NCI-H1417 (cell line): Measurements from ENCODE around the gene RHOBTB3.

Source experiments
- DNase-seq, 3 experiments: peaks; one replicate each; lab custom pipeline; 2025; lab: John Stamatoyannopoulos, UW

The RHOBTB3 gene

GRCh38 chr5:95763941-95764340 lies 32.8 kb downstream of the RHOBTB3 start:
- DNase-seq = no peak

- no peak for DNase-seq
These were observed 37.6 kb downstream of the RHOBTB3 start for GRCh38 chr5:95768731-95769130.

- no peak for DNase-seq
These were observed 39.9 kb downstream of the RHOBTB3 start for GRCh38 chr5:95770830-95771708.

GRCh38 chr5:95771892-95772291 lies 40.8 kb downstream of the RHOBTB3 start:
- DNase-seq = no peak

- DNase-seq = no peak
These were observed 42.4 kb downstream of the RHOBTB3 start for GRCh38 chr5:95773335-95774059.

- no peak for DNase-seq
These were observed 46.3 kb downstream of the RHOBTB3 start for GRCh38 chr5:95777441-95777840.

- no peak for DNase-seq
These were observed 47.7 kb downstream of the RHOBTB3 start for GRCh38 chr5:95778713-95779436.

GRCh38 chr5:95779611-95780010 lies 48.5 kb downstream of the RHOBTB3 start:
- no peak for DNase-seq

GRCh38 chr5:95780597-95780996 lies 49.5 kb downstream of the RHOBTB3 start:
- no peak for DNase-seq

- DNase-seq = peak; percentile 10 to 64 (median 29)
These were observed 50.0 kb downstream of the RHOBTB3 start for GRCh38 chr5:95781101-95781583.

- DNase-seq = no peak
These were observed 51.0 kb downstream of the RHOBTB3 start for GRCh38 chr5:95782181-95782580.

- DNase-seq = no peak
These were observed 52.5 kb downstream of the RHOBTB3 start for GRCh38 chr5:95783661-95784060.

GRCh38 chr5:95784514-95785302 lies 53.6 kb downstream of the RHOBTB3 start:
- DNase-seq = no peak

- no peak for DNase-seq
These were observed 55.8 kb downstream of the RHOBTB3 start for GRCh38 chr5:95786821-95787418.

GRCh38 chr5:95788493-95788892 lies 57.4 kb downstream of the RHOBTB3 start:
- no peak for DNase-seq

GRCh38 chr5:95791751-95792150 lies 60.6 kb downstream of the RHOBTB3 start:
- DNase-seq = no peak

GRCh38 chr5:95794070-95794516 lies 63.0 kb downstream of the RHOBTB3 start:
- no peak for DNase-seq

GRCh38 chr5:95797301-95797700 lies 66.2 kb downstream of the RHOBTB3 start:
- no peak for DNase-seq

- DNase-seq = no peak
These were observed 66.9 kb downstream of the RHOBTB3 start for GRCh38 chr5:95798048-95798447.

- DNase-seq = no peak
These were observed 67.4 kb downstream of the RHOBTB3 start for GRCh38 chr5:95798545-95798944.
